GM18526 (cell line): ENCODE results near the gene SEPTIN8.

Source experiments
- POLR2A ChIP-seq: IDR thresholded peaks from 3 replicates; pipeline ENCODE4 v1.6.1; 2011; ENCODE audit not compliant: insufficient read length; ENCODE audit errors: extremely low read depth

Gene SEPTIN8

DNA sequence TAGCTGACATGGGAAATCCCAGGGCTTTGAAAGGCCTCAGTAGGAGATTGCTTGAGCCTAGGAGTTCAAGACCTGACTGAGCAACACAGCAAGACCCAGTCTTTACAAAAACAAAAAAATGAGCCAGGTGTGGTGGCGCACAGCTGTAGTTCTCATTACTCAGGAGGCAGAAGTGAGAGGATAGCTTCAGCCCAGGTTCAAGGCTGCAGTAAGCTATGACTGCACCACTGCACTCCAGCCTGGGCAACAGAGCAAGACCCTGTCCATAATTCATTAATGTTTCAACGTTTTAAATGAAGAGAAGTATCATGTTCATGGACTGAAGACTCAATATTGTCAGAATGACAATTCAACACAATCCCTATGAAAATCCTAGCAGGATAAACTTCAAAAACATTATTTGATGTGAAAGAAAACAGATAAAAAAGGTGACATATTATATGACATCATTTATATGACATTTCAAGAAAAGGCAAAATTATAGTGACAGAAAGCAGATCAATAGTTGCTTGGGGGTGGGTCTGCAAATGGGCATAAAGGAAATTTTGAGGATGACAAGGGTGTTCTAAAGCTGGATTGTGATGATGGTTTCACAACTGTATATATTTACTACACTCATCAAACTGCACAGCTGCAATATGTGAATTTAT is 43.4 kb downstream of the SEPTIN8 start:
- TF ChIP-seq POLR2A, result no peak

DNA sequence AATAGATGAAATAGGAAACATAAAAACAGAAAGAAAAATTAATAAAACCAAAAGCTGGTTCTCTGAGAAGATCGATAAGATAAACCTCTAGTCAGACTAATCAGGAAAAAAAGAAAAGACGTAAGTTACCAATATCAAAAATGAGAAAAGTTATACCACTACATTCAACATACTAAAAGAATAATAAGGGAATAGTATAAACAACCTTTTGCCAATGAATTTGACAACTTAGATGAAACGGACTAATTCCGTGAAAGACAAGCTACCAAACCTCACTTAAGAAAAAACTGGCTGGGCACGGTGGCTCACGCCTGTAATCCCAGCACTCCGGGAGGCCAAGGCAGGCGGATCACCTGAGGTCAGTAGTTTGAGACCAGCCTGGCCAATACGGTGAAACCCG is 47.1 kb downstream of the SEPTIN8 start:
- no peak for TF ChIP-seq POLR2A

DNA sequence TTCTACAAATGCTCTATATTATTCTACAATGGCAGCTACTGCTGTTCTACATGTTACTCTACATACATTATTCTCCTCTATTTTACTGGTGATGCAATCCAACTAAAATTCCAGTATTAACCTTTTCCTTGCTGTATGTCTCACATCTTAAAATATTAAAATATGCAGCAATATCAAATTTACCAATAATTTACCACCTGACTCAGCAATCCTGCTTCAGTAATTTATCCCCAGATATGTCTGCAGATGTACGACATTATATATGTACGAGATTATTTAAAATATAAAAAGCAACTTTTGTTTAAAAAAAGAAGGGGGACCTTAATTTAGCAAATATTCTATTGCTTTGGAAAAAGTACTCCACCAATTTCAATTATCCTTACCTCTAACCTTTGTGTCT is 51.3 kb downstream of the SEPTIN8 start:
- no peak for TF ChIP-seq POLR2A

DNA sequence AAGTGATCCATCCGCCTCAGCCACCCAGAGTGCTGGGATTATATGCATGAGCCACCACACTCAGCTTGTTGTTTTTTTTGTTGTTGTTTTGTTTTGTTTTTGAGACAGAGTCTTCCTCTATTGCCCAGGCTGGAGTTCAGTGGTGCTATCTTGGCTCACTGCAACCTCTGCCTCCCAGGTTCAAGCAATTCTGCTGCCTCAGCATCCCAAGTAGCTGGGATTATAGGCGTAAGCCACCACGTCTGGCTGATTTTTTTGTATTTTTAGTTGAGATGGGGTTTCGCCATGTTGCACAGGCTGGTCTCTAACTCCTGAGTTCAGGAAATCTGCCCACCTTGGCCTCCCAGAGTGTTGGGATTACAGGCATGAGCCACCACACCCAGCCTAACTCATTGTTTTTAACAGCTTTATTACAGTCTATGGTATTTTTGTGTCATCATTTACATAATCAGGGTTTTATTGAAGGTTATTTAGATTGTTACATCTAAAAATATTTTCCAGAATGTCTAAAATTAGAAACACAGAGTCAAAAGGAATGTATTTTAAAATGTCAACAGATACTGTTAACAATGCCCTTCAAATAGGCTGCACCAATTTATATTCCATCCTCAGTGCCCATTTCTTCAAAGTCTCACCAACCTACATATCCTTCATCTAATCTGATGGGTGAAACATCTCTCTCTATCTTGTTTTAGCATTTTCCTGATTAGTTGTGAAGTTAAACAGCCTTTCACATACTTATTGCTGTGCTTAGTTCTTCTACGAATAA is 58.3 kb downstream of the SEPTIN8 start:
- no peak for TF ChIP-seq POLR2A

DNA sequence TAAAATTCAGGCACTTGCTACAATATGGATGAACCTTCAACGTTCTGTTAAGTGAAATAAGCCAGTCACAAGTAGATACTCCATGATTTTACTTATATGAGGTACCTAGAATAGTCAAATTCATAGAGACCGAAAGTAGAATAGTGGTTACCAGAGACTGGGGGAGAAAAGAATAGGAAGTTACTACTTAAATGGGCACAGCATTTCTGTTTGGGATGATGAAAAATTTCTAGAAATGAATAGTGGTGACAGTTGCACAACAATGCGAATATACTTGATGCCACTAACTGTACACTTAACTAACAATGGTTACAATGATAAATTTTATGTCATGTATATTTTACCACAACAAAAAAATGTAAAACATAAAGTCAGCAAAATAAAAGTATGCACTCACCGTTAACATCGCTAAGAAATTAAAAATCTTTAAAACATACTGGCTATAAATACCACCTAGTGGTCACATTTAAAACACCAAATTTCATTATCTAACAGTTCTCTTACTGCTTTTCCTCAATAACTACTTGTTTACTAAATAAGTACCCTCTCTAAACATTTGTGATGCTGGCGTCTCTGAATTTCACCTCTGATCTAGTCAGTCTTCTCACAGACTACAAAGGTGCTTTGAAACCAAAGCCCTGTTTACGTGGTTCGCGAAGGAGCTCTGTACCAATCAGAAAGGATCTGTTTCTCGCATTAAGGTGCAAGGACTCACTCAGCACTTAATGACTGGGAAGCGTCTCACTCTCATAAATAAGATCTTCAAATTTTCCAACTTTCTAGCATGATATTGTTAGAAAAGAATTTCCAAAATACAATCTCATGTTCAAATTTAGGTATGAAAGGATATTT is 62.4 kb downstream of the SEPTIN8 start:
- no peak for TF ChIP-seq POLR2A

DNA sequence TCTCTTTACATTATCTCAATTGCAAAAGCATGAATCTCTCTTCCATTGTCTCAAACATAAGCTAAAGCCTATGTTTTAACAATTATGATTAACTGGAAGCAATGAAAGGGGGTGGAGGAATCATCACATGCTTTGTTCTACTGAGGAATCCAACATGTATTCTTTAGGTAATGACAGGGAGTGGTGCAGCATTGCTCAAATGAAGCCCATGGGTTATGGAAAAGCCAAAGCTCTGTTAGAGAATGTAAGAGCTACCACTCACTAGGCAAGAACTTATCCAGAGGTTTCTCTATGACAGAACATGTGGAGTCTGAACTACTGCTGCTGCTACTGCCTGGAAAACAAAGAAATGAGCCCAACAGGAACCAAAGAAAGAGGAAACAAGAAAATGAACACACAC is 68.4 kb downstream of the SEPTIN8 start:
- TF ChIP-seq POLR2A, result no peak

DNA sequence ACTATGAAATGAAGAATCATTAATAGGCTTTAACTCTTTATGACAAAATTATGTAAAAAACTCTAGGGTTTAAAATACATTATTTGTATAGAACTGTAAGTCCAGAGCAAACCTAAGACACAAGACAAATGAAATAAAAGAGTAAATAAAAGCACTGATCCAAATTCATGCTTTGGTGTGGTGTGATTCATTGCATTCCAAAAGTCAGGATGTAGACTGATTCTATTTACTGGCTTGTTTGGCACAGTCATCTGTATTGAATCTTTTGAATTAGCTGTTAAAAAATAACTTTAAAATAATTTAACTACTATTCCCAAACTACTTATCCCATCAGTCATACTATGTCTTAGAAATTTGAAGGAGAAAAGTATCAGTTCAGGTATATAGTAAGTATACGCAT is 72.2 kb downstream of the SEPTIN8 start:
- no peak for TF ChIP-seq POLR2A
